HG03064 (cell line): ENCODE measurements around the gene LRRIQ3.
A peak's percentile ranks its signal among the peaks of the same experiment; 100 is the strongest.
"Not testable (repeated sequence)": the region's sequence is repeated elsewhere in the genome, so short reads cannot be mapped to it uniquely, and the experiment has no call there.

Experiments
- ATAC-seq: cut with Tn5 transposase; IDR thresholded peaks from one replicate; pipeline ENCODE4 v1.9.1; 2021; ENCODE audit warnings: low read depth; ENCODE audit not compliant: unreplicated experiment

The LRRIQ3 gene, protein sequence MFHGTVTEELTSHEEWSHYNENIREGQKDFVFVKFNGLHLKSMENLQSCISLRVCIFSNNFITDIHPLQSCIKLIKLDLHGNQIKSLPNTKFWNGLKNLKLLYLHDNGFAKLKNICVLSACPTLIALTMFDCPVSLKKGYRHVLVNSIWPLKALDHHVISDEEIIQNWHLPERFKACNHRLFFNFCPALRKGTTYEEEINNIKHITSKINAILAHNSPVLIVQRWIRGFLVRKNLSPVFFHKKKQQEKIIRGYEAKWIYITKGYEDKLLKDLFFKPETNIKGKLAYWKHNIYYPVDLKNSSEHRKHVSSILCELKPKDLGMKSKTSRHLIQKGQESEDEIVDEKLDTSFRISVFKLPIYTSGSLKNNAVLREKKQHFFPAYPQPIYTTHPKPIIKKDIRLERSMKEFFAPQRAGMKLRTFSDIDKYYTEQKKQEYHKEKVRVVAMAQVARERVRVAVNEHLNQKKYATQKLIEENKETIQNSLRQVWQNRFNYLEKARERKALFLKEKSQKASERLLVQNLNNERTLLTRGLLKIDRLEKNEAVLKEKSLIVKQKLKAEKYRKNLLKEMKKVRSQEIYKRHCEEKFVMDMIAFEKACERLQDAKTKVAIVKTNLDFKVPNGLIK

DNA sequence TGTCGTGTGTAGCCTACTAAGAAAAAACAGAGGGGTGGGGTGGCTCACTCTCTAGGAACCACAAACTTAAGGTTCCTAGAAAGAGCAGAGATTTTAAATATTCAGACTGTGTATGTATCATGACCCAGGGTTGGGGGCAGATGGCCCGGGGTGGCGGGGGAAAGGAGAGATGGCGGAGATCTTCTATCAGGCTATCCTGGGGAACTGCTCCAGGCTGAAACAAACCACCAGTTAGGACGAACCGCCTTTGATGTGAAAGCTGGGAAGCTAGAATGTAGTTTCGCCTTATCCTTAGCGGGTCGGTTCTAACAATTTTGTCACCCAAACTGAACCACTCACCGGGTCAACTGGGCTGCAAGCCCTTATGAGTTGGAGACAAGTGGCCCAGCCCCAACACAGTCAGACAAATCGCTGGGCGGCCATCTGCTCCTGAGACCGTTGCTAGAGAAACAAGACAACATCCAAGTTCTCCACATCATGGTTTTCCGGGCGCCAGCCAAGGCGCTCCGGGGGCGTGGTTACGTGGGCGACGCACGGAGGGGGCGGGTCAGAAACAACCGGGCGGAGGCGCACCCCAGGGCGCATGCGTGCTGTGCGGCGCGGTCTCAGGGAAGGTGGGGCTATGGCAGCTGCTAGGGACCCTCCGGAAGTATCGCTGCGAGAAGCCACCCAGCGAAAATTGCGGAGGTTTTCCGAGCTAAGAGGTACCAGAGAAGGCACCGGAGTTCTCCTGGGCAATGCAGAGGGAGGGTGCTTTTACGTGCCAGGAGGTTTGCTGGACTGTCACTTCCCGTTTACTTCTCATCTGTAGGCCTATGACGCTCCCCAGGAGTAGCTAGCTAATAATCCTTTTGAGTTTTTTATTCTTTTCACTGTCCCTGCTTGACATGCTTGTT lies at the start of gene LRRIQ3, which contains the start of gene FPGT:
Gene LRRIQ3, minus strand, starts transcription at position 520 of the 896 bp plus-strand sequence. CDS start 14,492 bp downstream, outside the sequence.
Gene FPGT, plus strand, starts transcription at position 586 of the 896 bp plus-strand sequence. Its CDS starts 37 bp downstream, at position 623.
- ATAC-seq: peak; percentile 94

DNA sequence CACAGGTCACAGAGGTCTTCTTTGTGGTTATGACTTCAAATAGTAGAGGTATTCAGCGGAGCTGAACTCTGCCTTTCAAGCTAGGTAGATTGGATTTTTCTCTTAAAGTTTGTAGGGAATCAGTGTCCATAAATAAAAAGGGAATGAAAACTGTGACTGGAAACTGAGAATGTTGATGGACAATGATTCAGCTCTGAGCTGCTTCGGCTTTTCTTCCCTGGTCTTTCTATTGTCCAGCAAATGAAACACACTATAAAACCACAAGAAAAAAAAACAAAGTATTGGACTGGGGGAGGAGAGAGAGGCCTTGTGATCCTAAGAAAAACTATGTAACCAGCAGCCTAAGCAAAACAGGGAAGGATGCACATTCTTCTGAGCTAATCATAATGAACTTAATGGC lies 48.3 kb upstream of the LRRIQ3 start:
- ATAC-seq: no peak

DNA sequence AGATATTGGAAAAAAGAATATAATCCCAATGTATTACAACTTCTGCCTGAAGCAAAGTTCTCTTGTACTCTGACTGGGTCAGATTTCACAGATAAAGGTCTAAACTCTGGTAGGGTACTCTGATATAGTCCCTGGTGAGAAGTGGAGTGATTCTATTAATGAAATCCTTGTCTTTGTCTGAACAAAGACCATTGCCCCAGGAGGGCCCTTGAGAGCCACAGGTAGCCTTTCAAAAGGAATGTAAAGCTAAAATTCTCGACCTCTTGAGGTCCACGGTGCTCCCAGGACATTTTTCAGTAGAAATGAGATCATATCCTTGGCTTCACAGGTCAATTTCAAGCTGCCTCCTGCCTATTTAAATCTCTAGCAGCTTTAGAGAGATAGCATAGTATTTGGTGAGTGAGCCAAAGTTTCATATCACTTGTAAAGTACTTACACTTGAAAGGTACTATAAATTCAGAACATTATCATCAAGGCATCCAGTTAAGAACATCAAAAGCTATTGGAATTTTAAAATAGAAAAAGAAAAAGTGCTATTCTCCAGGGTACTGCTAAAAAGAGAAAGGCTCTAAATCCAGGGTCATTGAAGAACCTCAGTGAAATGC lies 47.3 kb upstream of the LRRIQ3 start:
- no peak for ATAC-seq

DNA sequence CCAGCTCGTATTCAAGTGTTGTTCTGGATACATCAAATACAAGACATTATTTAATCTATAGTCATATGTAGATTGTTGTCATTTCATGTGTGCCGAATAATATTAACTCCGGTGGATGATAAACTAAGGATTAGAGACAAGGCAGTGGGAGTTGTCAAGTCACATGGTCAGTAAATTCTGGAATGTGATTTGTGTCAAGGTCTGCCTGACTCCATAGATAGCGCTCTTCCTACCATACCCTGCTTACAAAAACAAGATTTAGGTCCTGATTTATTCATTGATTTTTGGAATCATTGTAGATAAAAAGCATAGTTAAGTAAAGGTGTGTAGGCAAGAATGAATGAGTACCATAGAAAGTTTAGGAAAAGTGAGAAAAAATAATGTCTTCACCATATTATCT lies 39.8 kb upstream of the LRRIQ3 start:
- ATAC-seq: no peak

DNA sequence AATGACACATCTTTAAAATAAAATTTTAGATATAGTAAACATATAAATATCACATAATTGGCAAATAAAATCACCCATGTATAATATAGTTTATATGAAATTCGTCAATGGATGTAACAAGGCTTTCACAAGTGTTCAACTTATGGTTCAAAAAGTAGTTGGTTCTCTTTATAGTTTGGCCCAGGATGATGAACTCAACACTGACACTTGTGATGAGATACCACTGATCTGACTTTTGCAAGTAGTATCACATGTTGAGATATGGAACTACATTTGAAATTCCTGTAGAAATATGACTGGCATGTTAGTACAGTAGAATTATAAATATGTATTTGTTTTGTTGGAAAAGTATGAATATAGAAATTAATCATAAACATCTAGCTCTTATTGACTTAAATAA lies 39.1 kb upstream of the LRRIQ3 start:
- no peak for ATAC-seq

DNA sequence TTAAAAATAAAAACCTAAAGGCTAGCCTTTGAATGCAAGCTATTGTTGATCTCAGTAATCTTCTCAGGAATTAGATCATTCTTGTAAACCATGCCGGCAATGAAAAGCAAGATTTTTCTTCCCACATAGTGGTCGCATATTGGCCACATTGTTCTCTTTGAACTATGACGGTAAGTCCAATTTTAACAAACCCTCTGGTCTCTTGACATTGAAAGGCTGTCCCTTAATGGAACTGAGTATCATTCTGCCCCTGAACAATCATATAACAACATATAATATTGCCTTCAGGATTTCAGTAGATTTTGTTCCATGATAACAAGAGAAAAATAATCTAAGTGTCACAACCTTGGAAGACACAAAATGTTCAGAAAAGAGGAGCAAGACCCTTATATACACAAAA lies 38.5 kb upstream of the LRRIQ3 start:
- ATAC-seq: no peak

DNA sequence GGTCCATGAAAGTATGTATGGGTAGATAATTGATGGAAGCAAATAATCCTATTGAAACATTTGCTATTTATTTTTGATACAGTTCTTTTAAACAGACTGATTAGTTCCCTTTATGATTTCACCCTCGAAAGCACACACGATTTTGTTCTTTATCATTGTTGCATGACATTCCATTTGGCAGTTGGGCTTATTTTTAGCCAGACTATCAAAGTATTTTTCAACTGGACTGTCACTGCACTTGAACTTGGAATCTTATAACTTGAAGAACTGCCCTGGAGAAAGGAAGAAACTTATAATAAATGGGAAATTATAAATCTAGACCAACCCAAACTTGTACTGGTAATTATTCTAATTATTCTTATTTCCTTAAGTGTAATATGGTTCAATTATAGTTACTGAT lies 37.2 kb upstream of the LRRIQ3 start, which contains the start of gene TNNI3K:
Gene TNNI3K, plus strand, starts transcription at position 235 of the 400 bp plus-strand sequence. Its CDS starts 65 bp downstream, at position 300.
- ATAC-seq: no peak

DNA sequence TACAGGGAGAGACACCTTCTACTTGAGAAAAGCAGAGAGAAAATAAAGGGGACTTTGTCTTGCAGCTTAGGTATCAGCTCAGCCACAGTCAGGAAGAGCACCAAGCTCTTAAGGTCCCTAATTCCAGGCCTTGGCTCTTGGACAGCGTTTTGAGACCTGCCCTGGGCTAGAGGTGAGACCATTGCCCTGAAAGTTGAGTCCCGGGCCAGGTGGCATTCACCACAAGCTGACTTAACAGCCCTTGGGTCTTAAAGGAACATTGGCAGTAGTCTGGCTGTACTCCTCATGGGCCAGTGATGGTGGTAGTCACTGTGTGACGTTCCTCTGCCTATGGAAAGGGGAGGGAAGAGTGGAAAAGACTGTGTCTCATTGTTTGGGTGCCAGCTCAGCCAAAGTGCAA lies 25.5 kb upstream of the LRRIQ3 start:
- no peak for ATAC-seq

DNA sequence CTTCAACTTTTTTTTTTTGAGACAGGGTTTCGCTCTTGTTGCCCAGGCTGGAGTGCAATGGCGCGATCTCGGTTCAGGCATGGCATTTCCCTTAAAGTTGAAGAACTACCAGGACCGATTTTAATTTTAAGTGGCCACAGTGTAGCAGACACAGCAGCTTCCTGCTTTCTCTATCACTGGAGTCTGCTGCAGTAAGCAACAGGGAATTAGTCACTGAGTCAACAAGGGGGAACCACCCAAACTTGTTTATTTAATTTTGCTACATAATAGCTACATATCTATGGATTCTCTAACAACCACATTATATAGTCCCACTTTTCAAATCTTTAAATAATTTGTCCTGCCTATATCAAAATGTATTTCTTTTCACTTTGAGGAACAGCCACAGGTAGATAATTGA lies 24.7 kb upstream of the LRRIQ3 start:
- ATAC-seq: no peak

DNA sequence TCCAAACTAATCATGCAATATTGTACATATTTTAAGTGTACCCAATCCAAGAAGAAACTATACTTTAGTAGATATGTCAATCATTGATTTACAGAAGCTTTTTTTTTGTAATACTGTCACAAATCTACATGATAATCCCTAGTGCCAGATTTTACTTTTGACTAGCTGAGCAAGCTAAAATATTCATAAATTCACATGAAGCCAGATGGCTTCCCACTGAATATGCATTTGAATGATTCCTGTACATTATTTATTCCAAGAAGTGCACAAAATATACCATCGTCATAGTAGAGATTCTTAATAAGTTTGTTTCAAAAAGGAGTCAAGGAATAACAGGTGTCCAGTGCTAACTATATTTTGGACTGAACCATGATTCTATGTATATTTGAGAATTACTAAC lies 17.3 kb upstream of the LRRIQ3 start:
- no peak for ATAC-seq

DNA sequence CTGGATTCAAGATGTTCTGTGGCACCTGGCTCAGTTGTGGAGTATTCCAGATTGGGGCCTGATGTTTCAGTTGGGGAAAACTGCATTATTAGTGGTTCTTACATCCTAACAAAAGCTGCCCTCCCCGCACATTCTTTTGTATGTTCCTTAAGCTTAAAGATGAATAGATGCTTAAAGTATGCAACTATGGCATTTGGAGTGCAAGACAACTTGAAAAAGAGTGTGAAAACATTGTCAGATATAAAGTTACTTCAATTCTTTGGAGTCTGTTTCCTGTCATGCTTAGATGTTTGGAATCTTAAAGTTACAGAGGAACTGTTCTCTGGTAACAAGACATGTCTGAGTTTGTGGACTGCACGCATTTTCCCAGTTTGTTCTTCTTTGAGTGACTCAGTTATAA lies 7.3 kb upstream of the LRRIQ3 start:
- ATAC-seq: no peak

DNA sequence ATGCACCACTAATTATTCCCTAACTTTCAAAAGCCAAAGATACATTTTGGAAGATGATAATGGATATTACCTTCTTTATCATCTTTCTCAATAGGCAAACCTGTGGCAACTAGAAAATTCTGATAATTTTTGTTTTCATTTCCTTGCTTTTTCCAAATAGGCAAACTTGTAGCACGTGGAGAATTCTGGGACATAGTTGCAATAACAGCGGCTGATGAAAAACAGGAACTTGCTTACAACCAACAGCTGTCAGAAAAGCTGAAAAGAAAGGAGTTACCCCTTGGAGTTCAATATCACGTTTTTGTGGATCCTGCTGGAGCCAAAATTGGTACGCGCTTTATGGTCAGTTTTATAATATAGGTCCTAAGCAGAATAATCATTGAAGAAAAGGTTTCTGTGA lies 1.5 kb upstream of the LRRIQ3 start:
- no peak for ATAC-seq

DNA sequence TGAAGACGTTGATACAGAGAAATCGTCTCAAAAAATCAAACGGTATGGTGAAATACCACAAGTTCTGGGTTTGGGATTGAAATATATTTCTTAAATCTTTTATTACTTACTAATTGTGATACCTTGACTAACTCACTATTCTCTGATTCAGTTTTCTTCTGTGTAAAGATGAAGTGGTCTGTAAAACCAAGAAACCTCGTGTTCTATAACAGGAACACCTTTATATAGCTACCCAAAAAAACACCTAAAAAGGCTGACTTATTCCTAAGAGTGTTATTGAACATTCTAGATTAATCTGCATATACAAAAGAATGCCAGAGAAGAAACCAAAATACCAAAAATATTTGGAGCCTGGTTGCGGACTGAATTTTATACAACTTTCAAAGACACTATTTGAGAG lies 721 bp downstream of the LRRIQ3 start:
- no peak for ATAC-seq

DNA sequence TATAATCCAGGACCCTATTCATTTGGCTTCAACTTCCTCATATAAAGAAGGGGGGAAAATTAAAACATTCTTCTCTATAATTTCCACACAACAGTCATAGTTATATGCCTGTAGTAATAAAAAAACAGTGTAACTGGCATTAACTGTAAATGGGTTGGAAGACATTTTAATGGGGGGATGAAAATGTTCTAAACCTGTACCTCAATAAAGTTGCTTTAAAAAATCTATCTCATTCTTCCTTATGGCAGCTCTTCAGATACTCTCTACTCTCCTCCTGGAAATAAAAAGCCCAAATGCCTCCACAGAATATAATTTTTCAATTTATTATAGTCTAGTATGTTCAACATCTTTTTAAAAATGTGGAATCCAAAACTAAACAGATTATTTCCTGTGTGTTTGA lies 2.6 kb downstream of the LRRIQ3 start:
- ATAC-seq: no peak

DNA sequence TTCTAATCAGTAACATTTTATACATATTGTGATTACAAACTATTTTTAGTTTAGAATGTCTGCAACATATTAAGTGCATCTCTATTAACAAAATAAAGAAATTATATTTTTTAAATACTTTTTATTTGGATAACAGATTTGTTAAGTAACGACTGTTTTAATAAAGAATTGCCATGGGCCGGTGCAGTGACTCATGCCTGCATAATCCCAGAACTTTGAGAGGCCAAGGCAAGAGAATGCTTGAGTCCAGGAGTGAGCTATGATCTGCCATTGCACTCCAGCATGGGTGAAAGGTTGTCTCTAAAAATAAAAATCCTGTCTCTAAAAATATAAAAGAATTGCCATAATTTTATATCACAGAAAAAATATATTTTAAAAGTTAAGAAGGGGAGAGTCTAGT lies 4.1 kb downstream of the LRRIQ3 start:
- ATAC-seq: no peak

DNA sequence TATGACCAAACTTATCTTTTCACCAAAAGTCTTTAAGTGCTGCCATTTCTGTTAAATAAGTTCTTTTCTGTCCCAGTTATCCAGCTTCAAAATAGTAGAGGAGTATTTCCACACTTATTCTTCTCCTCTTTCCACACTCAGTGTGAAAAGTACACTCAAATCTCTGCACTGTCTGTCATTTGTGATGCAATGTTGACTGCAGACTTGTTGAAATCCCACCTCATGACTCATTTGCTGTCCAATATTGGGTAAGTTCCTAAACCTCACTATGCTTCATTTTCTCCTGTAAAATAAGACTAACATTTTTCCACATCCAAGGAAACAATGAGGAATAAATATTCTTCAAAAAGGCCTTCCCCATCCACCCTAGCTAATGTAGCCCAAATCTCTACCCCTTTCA lies 17.5 kb downstream of the LRRIQ3 start:
- no peak for ATAC-seq

DNA sequence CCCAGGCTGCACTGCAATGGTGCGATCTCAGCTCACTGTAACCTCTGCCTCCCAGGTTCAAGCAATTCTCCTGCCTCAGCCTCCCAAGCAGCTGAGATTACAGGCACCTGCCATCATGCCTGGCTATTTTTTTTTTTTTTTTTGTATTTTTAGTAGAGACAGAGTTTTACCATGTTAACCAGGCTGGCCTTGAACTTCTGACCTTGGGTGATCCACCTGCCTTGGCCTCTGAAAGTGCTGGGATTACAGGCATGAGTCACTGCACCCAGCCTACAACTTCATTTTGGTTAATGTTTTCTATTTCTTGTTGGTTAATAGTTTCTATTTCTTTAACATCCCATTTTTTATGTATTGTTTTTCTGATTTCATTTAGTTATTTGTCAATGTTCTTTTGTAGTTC lies 23.6 kb downstream of the LRRIQ3 start:
- ATAC-seq: not testable (repeated sequence)

DNA sequence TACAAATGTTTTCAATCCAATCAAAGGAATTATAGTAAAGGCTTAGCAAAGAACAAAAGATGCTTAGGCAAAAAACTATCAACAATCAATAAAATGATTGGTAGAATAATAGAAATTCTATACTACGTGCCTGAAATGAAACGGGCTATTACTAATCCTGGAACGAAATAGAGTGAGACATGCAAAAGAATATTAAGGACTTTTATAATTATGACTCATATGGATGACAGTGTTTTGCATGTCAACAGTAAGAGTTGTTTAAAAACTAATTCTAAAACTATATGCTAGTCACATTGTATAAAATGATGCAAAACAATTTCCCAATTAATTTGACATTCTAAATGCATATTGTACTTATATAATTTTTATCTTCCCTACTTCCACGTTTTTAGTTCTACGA lies 35.6 kb downstream of the LRRIQ3 start:
- ATAC-seq: no peak

DNA sequence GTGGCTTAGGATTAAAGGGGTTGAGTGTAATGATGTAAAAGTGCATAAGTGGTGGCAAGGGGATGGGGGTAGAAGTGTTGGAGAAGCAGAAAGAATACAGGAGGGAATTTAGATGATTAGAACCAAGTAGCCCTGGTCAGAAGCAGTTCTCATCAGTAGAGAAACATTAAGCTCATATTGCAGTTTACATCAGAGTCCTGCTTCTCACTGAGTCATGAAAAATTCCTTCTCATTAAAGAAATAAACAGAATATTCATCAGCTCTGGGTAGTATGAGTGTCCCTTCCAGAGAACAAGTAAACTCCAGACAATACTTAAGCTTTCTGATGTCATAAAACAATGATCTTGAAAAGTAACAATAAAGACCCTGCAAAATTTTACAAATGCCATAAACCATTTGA lies 36.5 kb downstream of the LRRIQ3 start:
- no peak for ATAC-seq

DNA sequence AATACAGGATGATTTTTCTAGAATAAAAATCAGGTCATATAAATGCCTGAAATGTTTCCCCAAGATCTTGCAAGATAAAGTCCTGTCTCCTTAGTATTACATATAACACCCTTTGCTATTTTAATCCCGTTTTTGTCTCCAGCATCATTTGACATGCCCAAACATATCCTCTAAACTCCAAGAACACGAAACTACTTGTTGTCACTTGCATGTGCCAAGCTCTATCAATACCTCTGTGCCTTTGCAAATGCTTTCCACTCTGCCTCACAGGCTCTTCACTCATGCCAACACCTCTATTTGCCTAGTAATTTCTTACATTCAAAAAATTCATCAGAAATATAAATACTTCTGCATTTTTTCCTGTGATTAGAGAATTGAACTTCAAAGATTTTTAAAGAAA lies 37.9 kb downstream of the LRRIQ3 start:
- ATAC-seq: no peak

DNA sequence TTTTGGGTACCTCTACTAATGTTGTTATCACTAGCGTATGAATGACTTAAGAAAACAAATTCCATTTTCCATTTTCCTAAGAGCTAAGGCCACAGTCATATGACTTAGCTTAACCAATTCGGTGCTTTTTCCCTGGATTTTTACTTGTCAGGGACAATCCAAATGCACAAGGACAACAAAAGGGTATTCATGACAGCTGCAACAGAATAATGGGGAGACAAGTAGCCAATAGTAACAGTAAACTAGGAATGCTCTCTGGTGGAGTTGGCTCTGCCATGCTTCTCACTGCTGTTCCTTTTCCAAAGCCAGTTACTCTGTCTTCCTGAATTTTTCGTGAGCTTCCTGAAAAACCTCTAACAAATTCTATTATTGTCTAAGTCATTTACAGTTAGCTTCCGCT lies 52.9 kb downstream of the LRRIQ3 start:
- ATAC-seq: no peak
